Activated CD4-positive, alpha-beta T cell treated with anti-CD3 and anti-CD28 coated beads, Interleukin-2, amount 10 ng/mL, durations not matched to agents 7 days and 5 days (primary cell): ENCODE results near the gene POU2F1. TPM values are rescaled to one million over a fixed set of nuclear protein-coding genes. Genes with fewer than 3 reads are reported as not detected.
"Not testable (repeated sequence)": the region's sequence is repeated elsewhere in the genome, so short reads cannot be mapped to it uniquely, and the experiment has no call there.

Source experiments
- CTCF ChIA-PET: fragments of 350-600 bp; sonication (Branson Sonifier 250); formaldehyde crosslinking; loops from one replicate; lab custom pipeline; 2021; ENCODE audit warnings: antibody characterized with exemption; lab: Charles Lee
- POLR2A ChIA-PET: fragments of 350-600 bp; sonication (Branson Sonifier 250); formaldehyde crosslinking; loops from one replicate; lab custom pipeline; 2021; ENCODE audit warnings: antibody characterized with exemption; lab: Charles Lee
- DNase-seq: peaks from one replicate; pipeline ENCODE4 v3.0.0-alpha.2; 2020
- H3K27ac Mint-ChIP-seq: one replicate; pipeline ENCODE4 v1.8.0; 2021; ENCODE audit warnings: mild to moderate bottlenecking, moderate library complexity, mixed read lengths
- H3K27me3 Mint-ChIP-seq: one replicate; pipeline ENCODE4 v1.8.0; 2021; ENCODE audit warnings: mixed read lengths
- H3K36me3 Mint-ChIP-seq: one replicate; pipeline ENCODE4 v1.8.0; 2021; ENCODE audit warnings: low read depth, mixed read lengths
- H3K4me1 Mint-ChIP-seq: one replicate; pipeline ENCODE4 v1.8.0; 2021; ENCODE audit warnings: mixed read lengths
- H3K4me3 Mint-ChIP-seq: one replicate; pipeline ENCODE4 v1.8.0; 2021; ENCODE audit warnings: mild to moderate bottlenecking, moderate library complexity, mixed read lengths
- H3K9me3 Mint-ChIP-seq: one replicate; pipeline ENCODE4 v1.8.0; 2021; ENCODE audit warnings: mixed read lengths
- total RNA-seq, 2 experiments: library from RNA; stranded (reverse); gene quantifications; one replicate each; pipeline ENCODE4 v1.2.3, GENCODE V29; 2021

The POU2F1 gene
- total RNA-seq, 2 experiments from 2014 or later: 22.0 to 22.3 TPM

DNA sequence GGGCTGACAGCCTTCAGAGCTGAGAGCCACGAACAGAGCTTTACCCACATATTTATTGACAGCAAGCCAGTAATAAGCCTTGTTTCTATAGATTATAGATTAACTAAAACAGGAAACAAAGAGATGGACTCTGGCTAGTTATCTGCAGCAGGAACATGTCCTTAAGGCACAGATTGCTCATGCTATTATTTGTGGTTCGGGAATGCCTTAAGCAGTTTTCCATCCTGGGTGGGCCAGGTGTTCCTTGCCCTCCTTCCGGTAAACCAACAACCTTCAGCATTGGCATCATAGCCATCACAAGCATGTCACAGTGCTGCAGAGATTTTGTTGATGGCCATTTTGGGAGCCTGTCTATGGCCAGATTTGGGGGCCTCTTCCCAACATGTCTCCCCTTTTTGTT lies 96.8 kb downstream of the POU2F1 start:
- H3K36me3 Mint-ChIP-seq: peaks cover 52% of the 10 kb centered on the region
- CTCF ChIA-PET: no interaction called here
- H3K9me3 Mint-ChIP-seq: peaks cover 51% of the 10 kb centered on the region

DNA sequence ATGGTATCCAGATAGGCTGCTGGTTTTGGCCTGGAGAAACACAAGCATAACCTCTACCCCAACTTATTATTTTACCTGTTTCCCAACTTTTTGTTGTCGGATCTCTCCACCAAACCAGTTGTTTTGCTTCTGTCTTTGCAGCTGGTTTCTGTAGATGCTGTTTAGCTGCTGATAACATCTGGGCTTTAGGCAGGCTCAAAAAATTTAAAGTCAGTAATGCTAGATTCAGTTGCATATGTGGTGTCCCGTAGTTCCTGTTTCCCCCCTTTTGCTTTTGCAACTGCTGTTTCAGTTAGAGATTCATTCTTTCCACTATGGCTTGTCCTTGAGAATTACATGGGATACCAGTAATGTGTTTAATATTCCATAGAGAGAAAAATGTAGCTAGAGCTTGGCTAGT lies 98.5 kb downstream of the POU2F1 start:
- H3K27me3 Mint-ChIP-seq, DNase-seq, H3K4me1 Mint-ChIP-seq, POLR2A ChIA-PET, H3K4me3 Mint-ChIP-seq, H3K27ac Mint-ChIP-seq, CTCF ChIA-PET: not testable (repeated sequence)
- H3K9me3 Mint-ChIP-seq: peaks cover 62% of the 10 kb centered on the region
- H3K36me3 Mint-ChIP-seq: peaks cover 60% of the 10 kb centered on the region

More for the DNA sequence above, 96.8 kb downstream of the POU2F1 start:
- no peak for DNase-seq
- H3K4me3 Mint-ChIP-seq: no peak overlapping the region
- H3K4me1 Mint-ChIP-seq: peaks cover 10% of the 10 kb centered on the region
- no peak overlapping the region for H3K27ac Mint-ChIP-seq
- POLR2A ChIA-PET: no interaction called here
- H3K27me3 Mint-ChIP-seq: no peaks in the 10 kb centered on the region

DNA sequence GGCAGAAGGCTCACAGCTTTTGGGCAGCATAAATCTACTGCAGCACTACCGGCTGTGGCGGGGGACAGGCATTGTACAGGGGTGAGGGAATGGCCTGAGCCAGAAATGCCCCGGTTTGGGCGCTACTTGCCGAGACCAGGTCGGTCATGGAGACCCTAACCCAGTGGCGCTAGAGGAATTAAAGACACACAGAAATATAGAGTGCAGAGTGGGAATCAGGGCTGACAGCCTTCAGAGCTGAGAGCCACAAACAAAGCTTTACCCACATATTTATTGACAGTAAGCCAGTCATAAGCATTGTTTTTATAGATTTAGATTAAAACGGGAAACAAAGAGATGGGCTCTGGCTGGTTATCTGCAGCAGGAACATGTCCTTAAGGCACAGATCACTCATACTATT lies 101.8 kb downstream of the POU2F1 start:
- H3K4me1 Mint-ChIP-seq: no peaks in the 10 kb centered on the region
- peaks cover 72% of the 10 kb centered on the region for H3K36me3 Mint-ChIP-seq
- no peaks in the 10 kb centered on the region for H3K27me3 Mint-ChIP-seq
- no peak overlapping the region for H3K4me3 Mint-ChIP-seq
- no peak for DNase-seq
- H3K9me3 Mint-ChIP-seq: peaks cover 62% of the 10 kb centered on the region
- CTCF ChIA-PET: interaction anchor here (1.5 kb wide), 1 partner anchor 211 kb away, joined by 3 read pairs; no protein-coding TSS in a partner anchor
- POLR2A ChIA-PET: no interaction called here
- no peak overlapping the region for H3K27ac Mint-ChIP-seq

DNA sequence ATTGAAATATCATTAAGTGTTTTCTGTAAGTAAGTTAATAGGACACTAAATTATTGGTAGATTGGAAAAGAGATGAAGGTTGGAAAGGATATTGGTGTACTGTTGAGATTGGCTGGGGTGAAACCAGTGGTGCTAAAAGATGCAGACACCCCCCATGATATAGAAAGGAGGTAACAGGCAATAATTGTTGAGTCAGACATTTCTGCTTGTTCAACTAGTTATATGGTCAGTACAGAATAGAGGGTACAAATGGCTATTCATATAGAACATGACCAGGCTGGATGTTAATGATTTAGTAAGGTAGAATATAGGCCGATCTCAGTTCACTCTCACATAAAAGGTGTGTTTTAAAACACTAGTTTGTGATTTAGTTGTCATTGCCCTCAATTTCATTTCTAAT lies 104.5 kb downstream of the POU2F1 start:
- Mint-ChIP-seq H3K36me3 (peaks cover 56% of the 10 kb centered on the region), H3K4me1 (no peaks in the 10 kb centered on the region), H3K9me3 (peaks cover 40% of the 10 kb centered on the region), H3K27ac (no peak overlapping the region), H3K27me3 (no peaks in the 10 kb centered on the region), H3K4me3 (no peak overlapping the region)
- CTCF ChIA-PET: interaction anchor here (0.6 kb wide), 1 partner anchor 27 kb away, joined by 3 read pairs; no protein-coding TSS in a partner anchor
- POLR2A ChIA-PET: no interaction called here
- DNase-seq: no peak

DNA sequence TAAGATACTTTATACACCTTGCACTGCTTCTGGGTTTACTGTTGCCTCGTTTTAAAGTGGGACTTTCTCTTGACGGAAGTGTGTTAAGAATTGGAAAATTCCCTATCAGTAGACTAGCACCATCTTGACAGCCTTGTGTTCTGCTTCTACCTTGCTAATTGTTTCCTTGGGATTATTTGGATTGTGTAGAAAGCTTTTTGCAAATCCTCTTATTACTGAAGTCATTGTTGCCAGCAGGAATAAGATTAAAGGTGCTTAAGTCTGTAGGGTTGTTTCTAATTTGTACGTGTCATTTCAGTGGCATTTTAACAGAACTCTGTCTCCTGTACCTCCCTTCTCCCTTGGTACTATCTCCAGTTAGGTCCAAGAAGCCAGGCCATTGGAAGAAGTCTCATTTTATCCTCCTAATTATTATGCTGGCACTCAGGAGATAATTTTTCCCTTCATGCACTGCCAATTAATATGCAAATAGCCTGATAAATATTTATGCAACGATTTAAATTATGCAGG lies 107.7 kb downstream of the POU2F1 start:
- POLR2A ChIA-PET: no interaction called here
- no peak for DNase-seq
- Mint-ChIP-seq H3K27me3 (no peaks in the 10 kb centered on the region), H3K4me1 (peaks cover 14% of the 10 kb centered on the region), H3K36me3 (peaks cover 39% of the 10 kb centered on the region), H3K27ac (no peak overlapping the region), H3K9me3 (peaks cover 12% of the 10 kb centered on the region), H3K4me3 (no peak overlapping the region)
- CTCF ChIA-PET: no interaction called here

DNA sequence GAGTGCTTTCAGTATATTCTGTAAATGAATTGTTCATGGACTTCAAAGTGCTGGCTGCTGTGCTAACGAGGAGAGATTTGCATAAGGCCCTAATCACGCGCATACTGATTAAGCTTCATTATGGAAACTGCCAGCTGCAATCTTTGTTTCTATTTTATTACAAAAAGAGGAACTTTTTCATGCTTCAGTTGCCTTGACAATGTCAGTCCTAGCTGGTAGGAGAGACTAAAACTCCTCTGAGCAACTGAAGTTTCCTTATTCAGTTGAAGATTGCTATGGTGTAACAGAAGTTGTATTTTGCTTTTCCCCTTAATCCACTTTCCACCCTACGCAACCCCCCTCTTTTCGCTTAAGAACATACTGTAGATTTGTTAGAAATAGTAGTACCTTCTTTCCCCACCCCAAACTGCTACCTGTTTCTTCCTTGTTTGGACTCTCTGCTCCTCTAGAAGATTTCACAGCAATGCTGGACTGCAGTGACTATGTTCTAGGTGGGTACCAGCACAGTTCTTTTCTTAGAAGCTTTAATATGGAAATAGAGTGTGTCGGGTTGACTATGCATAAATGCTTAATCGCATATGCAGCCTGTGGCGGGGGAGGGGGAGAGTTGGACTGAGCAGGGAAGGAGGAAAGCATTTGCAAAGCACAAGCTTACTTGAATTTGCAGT lies 108.3 kb downstream of the POU2F1 start:
- Mint-ChIP-seq H3K4me3 (no peak overlapping the region), H3K36me3 (peaks cover 39% of the 10 kb centered on the region), H3K4me1 (peaks cover 17% of the 10 kb centered on the region), H3K9me3 (peaks cover 8% of the 10 kb centered on the region), H3K27ac (no peak overlapping the region), H3K27me3 (no peaks in the 10 kb centered on the region)
- no peak for DNase-seq
- ChIA-PET CTCF (no interaction called here), POLR2A (no interaction called here)

DNA sequence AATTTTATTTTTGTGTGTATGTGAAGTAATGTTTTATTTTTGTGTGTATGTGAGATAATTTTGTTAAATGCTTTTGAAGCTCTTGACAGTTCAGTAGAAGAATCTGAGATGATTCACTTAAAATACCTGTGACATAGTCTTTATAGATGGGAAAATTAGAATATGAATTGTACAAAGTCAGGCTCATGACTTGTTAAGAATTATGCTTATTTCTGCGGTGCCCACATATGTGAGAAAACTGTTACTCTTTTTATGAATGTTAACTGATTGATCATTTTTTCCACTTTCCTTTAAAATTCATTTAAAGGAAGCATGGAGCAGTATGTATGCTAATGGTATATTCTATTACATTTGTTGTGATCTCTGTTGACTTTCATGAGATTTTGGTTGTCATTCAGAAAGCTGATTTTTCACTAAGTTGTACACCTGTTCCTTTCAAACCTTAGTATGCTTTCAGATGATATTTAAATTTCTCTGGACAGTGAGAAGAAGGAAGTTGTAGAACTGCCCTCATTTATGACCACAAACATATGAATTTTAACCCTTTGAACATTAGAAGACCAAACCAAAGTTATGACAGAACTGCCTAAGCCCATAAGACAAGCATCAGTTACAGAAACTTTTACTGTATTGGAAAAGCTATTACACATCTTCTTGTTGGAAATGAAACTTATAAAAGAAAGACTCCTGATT lies 110.1 kb downstream of the POU2F1 start:
- no peak overlapping the region for H3K4me3 Mint-ChIP-seq
- peaks cover 5% of the 10 kb centered on the region for H3K9me3 Mint-ChIP-seq
- ChIA-PET POLR2A (no interaction called here), CTCF (no interaction called here)
- no peak overlapping the region for H3K27ac Mint-ChIP-seq
- DNase-seq: no peak
- H3K36me3 Mint-ChIP-seq: peaks cover 33% of the 10 kb centered on the region
- no peaks in the 10 kb centered on the region for H3K27me3 Mint-ChIP-seq
- H3K4me1 Mint-ChIP-seq: peaks cover 17% of the 10 kb centered on the region

DNA sequence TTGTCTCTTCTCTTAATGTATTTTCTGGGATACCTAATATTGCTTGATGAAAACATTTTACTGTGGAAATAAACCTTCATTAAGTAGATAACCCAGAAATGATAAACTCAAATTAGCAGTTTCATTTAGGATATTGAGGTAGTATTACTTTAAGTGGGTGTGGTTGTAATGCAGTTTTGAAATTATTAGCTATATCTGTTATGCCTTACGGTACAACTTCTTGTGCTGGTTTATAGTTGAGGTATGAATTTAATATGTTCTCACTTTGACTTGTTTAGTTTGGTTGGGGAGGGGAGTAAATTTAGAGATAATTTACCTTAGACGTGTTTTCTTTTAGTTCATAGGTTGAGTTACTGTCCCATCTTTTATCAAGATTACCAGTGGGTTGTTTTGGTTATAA lies 111.0 kb downstream of the POU2F1 start:
- no peaks in the 10 kb centered on the region for H3K27me3 Mint-ChIP-seq
- peaks cover 17% of the 10 kb centered on the region for H3K4me1 Mint-ChIP-seq
- H3K9me3 Mint-ChIP-seq: peaks cover 8% of the 10 kb centered on the region
- H3K4me3 Mint-ChIP-seq: no peak overlapping the region
- H3K36me3 Mint-ChIP-seq: peaks cover 29% of the 10 kb centered on the region
- ChIA-PET POLR2A (no interaction called here), CTCF (interaction anchor here (0.6 kb wide), 1 partner anchor 1411 kb away, joined by 3 read pairs; no protein-coding TSS in a partner anchor)
- DNase-seq: no peak
- H3K27ac Mint-ChIP-seq: no peak overlapping the region

DNA sequence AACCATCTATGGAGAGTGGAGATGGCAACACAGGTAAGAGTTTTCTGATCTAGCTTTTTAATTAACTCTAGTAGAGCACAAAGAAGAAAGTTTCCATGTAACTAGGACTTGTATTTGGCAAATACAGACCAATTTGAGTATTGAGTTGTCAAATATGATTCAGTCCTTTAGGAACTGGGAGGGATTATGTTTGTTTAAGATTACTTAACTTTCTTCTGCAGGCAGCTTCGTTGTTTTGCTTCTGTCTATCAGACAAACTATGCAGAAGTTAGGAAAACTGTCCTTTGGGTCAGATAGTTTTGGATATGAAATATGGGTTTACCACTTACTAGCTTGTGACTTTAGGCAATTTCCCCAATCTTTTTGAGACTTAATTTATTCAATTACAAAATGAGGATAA lies 111.8 kb downstream of the POU2F1 start:
- Mint-ChIP-seq H3K4me3 (no peak overlapping the region), H3K27me3 (no peaks in the 10 kb centered on the region), H3K9me3 (peaks cover 12% of the 10 kb centered on the region), H3K27ac (no peak overlapping the region), H3K36me3 (peaks cover 33% of the 10 kb centered on the region), H3K4me1 (peaks cover 17% of the 10 kb centered on the region)
- CTCF ChIA-PET: no interaction called here
- POLR2A ChIA-PET: no interaction called here
- no peak for DNase-seq

DNA sequence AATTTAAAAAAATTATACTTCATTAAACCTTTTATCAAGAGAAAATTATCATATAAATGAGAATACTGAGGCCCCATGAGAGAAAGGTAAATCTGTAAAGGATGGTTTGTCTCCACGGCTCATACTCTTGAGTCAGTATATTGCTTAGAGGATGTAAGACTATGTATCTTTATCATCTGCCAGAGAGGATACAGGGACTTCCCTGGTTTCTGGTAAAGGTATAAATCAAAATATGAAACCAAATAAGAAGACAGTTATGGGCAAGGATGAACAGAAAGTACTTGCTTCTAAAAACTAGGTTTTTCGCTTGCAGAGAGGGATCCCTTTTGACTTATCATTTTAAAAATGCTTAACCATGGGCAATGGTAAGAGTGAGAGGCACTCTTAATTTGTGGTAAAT lies 112.4 kb downstream of the POU2F1 start:
- DNase-seq: no peak
- Mint-ChIP-seq H3K36me3 (peaks cover 35% of the 10 kb centered on the region), H3K27ac (no peak overlapping the region), H3K4me3 (no peak overlapping the region), H3K9me3 (peaks cover 14% of the 10 kb centered on the region), H3K4me1 (peaks cover 17% of the 10 kb centered on the region), H3K27me3 (no peaks in the 10 kb centered on the region)
- POLR2A ChIA-PET: no interaction called here
- CTCF ChIA-PET: no interaction called here

DNA sequence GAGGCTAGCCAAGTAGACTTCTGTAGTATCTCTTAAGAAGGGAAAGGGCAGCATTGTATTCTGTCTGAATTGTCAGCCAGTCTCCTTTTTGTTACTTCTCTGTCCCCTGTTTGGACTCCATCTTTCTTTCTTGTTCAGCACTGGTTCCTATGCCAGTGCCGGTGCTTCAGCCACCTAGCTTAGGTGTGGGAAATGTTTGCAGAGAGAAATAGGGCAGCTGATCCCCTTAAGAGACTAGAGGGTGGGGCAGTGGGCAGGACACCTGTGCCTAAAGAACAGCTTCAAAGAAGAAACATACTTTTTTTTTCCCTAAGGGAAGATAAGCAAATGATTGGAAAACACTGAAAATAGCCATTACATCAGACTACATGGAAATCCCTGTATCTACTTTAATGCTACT lies 113.0 kb downstream of the POU2F1 start:
- CTCF ChIA-PET: no interaction called here
- Mint-ChIP-seq H3K4me1 (peaks cover 17% of the 10 kb centered on the region), H3K27ac (no peak overlapping the region), H3K4me3 (no peak overlapping the region), H3K36me3 (peaks cover 37% of the 10 kb centered on the region), H3K9me3 (peaks cover 15% of the 10 kb centered on the region), H3K27me3 (no peaks in the 10 kb centered on the region)
- no peak for DNase-seq
- POLR2A ChIA-PET: no interaction called here

DNA sequence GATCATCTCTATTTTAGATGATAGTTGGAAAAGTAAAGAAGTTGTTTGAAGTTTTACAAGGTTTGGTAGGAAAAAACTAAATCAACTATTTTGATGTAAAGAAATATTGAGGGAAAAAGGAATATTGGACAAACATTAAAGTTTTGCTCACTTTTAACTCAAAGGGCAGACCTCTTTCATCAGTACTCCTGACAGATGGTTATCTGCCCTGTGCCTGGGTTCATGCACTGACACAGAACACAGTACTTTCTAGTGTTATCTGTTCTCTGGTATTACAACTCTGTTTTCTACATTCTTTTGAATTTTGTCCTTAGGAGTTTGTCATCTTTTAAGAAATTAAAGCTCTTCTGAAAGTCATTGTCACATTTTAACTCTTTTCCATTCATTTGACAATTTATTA lies 118.7 kb downstream of the POU2F1 start:
- DNase-seq: no peak
- Mint-ChIP-seq H3K9me3 (peaks cover 17% of the 10 kb centered on the region), H3K36me3 (peaks cover 21% of the 10 kb centered on the region), H3K27ac (no peak overlapping the region), H3K4me1 (peaks cover 2% of the 10 kb centered on the region), H3K27me3 (no peaks in the 10 kb centered on the region), H3K4me3 (no peak overlapping the region)
- POLR2A ChIA-PET: no interaction called here
- CTCF ChIA-PET: no interaction called here

DNA sequence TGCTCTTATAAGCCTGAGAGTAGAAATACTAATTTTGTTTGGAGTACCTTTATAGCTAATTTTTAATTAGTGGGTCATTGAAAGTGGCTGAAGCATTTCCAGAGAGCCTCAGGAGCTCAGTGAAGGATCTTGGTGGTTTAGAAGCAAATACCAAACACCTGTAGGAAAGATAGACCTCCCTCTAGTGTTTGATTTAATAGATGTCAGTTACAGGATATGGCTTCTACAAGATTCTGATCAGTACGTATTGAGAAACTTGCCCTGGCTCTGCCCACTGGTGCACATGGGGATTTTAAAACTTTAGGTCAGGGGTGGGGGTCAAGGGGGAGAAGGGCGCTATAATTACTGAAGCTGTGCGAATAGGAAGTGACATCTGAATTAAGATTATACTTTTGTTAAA lies 122.2 kb downstream of the POU2F1 start:
- Mint-ChIP-seq H3K9me3 (peaks cover 3% of the 10 kb centered on the region), H3K27ac (no peak overlapping the region), H3K4me3 (no peak overlapping the region), H3K4me1 (peaks cover 2% of the 10 kb centered on the region), H3K36me3 (peaks cover 5% of the 10 kb centered on the region), H3K27me3 (no peaks in the 10 kb centered on the region)
- DNase-seq: no peak
- ChIA-PET POLR2A (no interaction called here), CTCF (interaction anchor here (0.9 kb wide), 1 partner anchor 185 kb away, joined by 3 read pairs; no protein-coding TSS in a partner anchor)
